Stimulated activated CD8-positive, alpha-beta memory T cell treated with anti-CD3 and anti-CD28 coated beads, Interleukin-15, amount 100 ng/mL, for 1 hour (primary cell): ENCODE measurements around the gene SLC25A40.
"Not testable (repeated sequence)": the region's sequence is repeated elsewhere in the genome, so short reads cannot be mapped to it uniquely, and the experiment has no call there.

Experiments used
- DNase-seq: peaks from one replicate; pipeline ENCODE4 v3.0.0-alpha.2; 2020; ENCODE audit warnings: low read depth

The SLC25A40 gene

DNA sequence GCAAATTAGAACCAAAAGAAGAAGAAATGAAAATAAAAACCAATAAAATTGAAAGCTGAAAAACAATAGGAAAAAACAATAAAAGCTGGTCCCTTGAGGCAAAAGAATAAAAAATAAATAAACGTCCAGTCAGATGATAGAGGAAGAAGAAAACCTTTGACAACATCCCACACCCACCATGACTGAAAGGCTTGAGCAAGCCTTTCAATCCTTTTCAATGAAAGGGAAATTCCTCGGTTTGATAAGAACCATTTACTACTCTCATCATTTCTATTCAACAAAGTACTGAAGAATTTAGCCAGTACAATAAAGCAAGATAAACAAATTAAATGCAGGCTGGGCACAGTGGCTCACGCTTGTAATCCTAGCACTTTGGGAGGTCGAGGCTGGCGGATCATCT is 3.8 kb downstream of the SLC25A40 start:
- no peak for DNase-seq

DNA sequence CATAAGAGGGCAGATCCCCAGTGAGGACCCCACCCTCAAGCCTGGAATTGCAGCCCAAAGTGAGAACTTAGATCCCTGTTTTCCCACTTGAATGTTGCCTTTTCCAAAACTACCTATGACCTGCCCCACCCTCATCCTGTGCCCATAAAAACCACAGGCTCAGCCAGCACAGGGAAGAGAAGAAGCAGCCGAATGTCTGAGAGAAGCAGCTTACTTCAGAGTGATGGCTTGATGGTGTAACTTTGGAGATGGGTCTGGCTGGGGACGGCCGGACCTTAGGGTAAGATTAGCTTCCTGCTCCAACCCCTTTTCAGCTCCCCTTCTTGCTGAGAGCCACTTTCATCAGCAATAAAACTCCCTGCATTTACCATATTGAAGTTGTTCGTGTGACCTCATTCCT is 5.7 kb downstream of the SLC25A40 start:
- no peak for DNase-seq

DNA sequence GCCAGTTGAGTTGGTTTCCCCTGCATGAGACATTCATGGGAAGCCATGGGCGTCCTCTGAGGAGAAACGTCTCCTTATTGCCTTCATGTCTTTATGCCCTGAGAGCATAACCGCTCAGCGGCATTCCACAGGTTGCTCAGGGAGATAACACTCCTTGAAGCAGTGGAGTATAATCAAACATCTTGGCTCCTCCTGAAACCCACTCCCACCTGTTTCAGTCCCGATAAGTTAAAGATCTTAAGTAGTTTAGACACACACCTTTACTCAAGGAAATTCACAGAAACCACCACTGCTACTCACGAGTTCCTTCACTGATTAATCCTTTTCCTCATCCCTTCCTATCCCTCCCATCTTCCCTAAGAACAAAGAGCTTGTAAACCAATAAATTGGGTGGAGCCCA is 9.6 kb downstream of the SLC25A40 start:
- not testable (repeated sequence) for DNase-seq

DNA sequence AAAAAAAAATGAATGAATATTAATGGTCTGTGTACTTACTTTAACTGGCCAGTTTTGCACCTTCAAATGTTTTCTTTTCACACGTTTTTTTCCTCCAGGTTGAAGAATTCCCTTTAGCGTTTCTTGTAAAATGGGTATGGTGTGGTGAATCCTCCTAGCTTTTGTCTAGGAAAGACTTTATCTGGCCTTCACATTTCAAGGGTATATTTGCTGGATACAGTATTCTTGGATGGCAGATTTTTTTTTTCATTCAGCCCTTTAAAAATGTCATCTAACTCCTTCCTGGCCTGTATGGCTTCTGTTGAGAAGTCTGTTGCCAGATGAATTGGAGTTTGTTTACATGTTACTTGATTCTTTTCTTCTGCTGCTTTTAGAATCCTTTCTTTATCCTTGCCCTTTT is 10.1 kb downstream of the SLC25A40 start:
- DNase-seq: no peak

DNA sequence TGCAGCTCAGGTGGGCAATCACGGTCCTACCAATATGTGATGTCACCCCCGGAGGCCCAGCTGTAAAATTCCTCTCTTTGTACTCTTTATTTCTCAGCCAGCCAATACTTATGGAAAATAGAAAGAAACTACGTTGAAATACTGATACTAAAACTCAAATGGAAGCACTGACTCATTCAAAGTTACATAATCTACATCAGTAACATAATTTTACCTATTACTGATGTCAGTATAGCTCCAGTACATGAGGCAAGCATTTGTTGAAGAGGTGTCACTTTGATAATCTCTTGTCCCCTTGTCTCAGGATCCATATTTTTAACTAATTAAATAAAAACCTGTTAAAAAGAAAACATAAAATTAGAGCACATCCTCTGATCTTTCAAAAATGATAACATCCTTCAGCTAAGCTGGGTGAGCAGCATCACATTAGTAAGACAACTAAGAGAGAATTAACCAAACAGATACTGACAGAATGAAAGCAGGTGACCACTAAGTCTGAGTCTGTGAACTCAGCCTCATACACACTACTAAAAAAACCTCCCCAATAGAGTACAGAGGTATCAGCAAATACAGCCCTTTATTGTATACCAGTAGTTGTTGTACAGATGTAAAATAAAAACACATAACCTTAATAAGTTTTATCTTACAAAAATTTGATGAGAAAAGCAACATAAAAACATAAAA is 17.6 kb downstream of the SLC25A40 start:
- DNase-seq: no peak

DNA sequence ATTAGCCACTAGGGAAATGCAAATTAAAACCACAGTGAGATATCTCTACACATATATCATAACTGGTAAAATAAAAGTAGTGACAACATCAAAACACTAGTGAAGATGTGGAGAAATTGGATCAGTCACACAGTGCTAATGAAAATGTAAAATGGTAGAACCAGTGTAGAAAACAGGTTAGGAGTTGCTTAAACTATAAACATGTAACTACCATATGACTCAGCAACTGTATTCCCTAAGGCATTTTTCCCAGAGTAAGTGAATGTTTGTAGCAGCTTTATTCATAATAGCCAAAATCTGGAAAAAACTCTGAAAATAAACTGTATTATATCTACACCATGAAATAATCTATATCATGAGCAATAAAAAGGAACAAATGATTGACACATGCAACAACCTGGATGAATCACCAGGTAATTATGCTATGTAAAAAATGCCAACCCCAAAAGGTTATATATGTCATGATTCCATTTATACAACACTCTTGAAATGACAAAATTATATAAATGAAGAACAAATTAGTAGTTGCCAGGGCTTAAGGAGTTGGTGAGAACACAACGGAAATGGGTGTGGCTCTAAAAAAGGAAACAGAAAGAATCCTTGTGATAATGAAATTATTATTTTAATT is 22.8 kb downstream of the SLC25A40 start:
- DNase-seq: no peak

DNA sequence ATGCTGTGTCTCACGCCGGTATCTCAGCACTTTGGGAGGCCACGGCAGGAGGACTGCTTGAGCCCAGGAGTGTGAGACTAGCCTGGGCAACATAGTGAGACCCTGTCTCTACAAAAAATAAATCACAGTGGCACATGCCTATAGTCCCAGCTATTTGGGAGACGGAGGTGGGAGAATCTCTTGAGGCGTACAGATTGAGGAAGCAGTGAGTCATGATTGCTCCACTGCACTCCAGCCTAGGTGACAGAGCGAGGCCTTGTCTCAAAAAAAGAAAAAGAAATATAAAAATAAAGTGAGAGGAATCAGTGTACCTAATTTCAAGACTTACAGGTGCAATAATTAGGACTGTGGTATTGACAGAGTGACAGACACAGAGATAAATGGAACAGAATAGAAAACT is 23.9 kb downstream of the SLC25A40 start:
- no peak for DNase-seq

DNA sequence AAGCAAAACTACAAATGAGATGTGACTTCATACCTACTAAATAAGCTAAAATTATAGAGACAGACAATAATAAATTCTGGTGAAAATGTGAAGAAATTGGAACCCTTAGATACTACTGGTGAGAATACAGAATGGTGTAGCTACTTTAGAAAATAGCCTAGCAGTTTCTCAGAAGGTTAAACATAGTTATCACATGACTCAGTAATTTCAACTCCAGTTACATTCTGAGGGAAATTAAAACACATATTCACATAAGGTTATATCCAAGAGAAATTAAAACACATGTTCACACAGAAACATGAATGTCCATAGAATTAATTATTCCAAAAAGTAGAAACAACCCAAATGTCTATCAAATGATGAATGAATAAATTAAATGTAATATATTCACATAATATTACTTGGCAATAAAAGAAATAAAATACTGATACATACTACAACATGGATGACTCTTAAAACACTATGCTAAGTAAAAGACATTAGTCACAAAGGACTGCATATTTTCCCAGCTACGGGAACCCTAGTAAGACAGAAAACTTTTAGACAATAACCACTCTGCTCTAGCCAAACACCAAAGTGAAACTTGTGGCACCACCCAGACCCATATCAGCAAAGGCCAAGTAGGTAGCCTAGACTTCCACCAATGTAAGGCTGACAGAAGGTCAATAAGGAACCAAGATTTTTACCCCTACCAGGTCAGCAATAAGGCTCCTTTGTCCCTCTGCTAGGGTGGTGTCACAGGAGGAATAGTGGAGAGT is 25.1 kb downstream of the SLC25A40 start:
- DNase-seq: no peak

DNA sequence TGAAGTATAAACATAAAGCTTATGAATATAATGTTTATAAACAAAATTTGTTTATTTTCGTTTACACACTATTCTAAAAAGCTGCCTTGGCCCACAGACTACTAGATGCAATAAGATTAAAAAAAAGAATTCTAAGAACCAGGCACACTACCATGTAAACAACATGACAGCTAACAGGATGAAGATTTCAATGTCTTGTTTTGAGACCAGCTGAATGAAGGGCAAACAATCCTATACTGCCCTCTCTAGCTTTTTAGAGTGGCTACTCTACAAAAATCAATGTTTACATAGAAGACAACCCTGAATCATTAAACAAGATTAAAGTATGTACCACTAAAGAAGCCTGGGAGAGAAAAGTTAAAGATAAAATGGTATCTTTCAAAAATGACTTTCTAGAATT is 38.6 kb downstream of the SLC25A40 start:
- no peak for DNase-seq

DNA sequence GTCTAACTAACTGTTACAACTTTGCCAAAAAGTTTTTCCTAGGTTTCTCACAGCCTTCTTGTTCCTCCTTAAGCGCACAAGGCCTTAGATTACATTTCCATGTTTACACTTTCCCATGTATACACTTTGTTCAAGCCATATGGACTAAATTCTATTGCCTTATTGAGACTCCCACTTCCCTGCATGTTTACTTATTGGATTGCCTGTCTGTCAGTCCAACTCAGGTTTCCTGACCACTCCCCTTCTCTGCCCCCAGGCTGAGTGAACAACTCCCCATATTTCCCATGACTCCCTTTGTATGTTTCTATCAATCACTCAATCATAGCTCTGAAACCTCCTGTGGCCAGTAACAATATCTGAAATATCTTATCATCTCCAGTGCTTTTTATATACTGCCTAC is 43.0 kb downstream of the SLC25A40 start:
- no peak for DNase-seq

DNA sequence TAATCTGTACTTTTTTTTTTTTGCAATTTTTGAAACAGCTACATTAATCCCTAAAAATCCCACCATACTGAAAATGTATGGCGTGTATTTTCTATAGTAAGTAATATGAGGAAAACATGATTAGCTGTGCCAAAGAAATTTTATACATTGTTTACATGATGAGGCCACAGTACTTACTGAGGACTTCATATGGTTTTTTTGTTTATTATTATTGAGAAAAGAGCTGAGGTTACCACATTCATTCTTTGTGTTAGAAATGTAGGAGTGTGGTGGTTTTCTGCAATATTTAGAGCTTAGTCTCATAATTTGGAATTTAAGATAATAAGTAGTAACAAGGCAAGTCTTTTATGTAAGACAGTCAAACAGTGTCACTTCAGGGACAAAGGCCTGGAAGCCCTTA is 45.1 kb downstream of the SLC25A40 start:
- DNase-seq: no peak

DNA sequence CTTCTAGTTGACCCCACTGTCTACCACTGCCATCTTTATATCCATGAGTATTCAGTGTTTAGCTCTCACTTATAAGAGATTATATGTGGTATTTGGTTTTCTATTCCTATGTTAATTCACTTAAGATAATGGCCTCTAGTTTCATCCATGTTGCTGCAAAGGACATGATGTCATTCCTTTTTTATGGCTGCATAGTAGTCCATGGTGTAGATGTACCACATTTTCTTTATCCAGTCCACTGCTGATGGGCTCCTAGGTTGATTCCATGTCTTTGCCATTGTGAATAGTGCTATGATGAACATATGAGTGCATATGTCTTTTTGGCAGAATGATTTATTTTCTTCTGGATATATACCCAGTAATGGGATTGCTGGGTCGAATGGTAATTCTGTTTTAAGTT is 47.8 kb downstream of the SLC25A40 start:
- DNase-seq: not testable (repeated sequence)

DNA sequence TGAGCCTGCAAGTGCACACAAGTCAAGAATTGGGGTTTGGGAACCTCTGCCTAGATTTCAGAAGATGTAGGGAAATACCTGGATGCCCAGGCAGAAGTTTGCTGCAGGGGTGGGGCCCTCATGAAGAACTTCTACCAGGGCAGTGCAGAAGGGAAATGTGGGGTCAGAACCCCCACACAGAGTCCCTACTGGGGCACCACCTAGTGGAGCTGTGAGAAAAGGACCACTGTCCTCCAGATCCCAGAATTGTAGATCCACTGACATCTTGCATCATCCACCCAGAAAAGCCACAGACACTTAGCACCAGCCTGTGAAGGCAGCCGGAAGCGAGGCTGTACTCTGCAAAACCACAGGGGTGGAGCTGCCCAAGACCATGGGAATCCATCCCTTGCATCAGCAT is 50.8 kb downstream of the SLC25A40 start:
- not testable (repeated sequence) for DNase-seq

DNA sequence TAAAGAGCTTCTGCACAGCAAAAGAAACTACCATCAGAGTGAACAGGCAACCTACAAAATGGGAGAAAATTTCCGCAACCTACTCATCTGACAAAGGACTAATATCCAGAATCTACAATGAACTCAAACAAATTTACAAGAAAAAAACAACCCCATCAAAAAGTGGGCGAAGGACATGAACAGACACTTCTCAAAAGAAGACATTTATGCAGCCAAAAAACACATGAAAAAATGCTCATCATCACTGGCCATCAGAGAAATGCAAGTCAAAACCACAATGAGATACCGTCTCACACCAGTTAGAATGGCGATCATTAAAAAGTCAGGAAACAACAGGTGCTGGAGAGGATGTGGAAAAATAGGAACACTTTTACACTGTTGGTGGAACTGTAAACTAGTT is 54.1 kb downstream of the SLC25A40 start:
- not testable (repeated sequence) for DNase-seq

DNA sequence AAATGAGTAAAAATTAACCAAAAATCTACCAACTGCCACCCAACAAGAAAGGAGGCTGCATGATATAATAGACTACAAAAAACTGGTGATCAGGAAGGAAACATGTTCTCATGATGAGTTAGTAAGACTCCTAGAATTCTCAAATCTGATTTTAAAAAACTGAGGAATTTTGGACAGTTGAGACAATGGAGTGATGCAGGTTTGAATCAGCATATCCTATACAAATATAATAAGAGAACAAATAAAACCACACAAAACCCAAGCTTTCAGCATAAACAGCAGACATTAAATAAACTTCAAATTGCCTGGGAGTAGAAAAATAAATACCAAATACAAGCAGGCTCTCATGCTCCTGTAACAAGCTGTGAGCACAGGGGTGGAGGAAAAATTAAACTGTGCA is 57.8 kb downstream of the SLC25A40 start:
- DNase-seq: no peak

DNA sequence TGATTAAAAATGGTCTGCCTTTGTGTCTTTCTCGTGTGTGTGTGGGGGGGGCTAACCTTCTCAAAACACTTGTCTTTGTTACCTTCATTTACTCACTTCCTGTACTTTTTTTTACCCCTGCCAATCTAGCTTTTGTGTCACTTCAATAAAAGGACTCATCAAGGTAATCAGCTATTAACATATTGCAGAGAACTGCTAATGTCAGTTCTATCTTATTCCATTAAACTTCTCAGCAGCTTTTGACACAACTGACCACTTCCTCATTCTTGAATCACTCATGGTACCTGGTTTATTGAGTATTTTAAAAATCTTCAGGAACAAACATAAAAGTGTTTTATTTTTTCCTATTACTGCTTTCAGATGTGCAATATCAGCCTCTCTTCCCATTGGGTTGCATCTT is 59.8 kb downstream of the SLC25A40 start:
- DNase-seq: no peak

DNA sequence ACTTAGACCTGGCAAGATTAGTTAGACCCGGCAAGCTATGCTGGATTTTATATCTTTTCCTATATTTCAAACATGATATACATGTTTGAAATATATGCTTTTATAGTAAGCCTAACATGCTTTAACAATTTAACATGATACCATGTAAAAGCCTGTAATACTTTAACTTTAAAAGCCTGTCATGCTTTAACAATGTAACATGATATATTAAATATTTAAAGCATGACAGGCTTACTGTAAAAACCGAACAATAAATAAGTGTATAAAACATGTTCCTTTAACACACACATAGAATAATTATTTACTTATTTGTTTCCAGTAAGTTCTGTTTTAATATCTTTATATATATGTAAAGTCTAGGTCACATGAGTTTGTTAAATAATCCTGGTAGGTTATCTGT is 65.4 kb downstream of the SLC25A40 start:
- DNase-seq: no peak

DNA sequence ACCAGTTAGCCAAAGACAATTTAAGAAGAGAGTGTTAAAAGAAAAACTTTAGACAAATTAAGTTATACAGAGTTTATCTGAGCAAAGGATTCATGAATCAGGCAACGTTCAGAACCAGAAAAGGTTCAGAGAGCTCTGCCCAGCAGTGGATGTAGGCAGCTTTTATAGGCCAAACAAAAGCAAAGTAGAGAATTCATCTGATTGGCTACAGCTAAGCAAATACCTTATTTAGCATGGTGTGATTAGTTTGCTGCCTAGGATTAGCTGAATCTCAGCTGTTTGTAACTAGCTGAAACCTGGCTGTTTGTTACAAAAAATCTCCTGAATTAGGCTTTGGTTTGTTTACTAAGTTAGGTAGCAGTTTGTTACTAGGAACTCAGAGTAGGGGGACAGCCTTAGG is 66.0 kb downstream of the SLC25A40 start:
- DNase-seq: no peak

DNA sequence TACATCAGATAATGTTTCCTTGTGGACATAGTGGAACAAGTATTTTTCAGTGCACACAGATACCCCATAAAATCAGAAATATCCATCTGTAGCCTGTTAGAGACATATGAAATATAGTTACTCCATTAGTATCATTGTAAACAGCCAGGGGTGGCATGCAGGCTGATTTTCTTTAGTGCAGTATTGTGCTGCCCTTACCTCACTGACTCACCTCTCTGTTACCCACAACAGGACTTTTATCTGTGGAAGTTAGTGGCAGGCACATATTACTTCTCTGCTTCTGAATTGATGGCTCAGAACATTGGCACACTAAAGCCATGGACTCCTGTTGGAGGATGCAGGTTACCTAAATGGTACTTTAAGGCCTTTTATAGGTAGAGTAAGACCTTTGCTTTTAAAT is 70.0 kb downstream of the SLC25A40 start:
- no peak for DNase-seq

DNA sequence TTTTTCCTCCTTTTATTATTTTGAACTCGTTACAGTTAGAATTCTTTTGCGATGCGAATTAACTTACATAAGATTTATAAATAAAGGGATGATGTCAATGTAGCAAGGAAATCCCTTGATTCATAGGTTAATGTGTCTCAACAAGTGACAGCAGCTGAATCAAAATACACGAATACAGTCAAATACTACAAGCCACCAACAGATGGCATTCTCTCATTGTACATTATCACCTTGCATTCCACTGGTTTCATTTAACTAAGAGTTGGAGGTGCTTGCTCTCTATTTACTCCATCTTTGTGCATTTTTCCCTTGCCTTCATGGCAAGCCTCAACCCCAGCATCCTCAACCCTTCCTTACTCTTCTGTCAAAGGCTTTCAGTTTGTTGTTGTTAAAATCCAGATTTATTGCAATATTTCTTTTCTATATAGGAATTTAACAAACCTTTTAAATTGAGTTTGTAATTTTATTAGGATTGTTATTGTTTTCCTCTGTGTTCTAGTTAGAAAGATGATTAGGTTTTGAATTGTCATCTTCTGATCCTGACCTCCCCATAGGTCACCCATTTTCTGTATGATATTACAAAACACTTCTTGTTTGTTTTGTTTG is 78.3 kb downstream of the SLC25A40 start:
- DNase-seq: no peak

DNA sequence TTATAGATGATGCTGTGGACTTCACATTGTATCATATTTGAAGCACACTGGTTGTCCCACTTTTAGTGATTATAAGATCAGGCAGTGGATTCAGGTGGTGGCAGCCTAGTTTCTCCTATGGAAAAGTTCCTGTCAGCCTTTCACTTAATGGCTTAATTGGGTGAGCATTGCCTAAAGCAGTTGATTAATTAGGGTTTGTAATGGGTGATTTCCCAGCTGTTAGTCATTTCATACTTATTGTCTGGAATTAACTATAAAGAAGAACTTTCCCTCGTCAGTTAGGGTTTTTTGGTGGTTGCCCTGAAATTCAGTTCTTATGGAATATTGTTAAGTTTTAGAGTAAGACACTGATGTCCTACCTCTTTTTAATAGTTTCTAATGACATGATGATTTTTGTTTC is 78.8 kb downstream of the SLC25A40 start:
- DNase-seq: no peak

DNA sequence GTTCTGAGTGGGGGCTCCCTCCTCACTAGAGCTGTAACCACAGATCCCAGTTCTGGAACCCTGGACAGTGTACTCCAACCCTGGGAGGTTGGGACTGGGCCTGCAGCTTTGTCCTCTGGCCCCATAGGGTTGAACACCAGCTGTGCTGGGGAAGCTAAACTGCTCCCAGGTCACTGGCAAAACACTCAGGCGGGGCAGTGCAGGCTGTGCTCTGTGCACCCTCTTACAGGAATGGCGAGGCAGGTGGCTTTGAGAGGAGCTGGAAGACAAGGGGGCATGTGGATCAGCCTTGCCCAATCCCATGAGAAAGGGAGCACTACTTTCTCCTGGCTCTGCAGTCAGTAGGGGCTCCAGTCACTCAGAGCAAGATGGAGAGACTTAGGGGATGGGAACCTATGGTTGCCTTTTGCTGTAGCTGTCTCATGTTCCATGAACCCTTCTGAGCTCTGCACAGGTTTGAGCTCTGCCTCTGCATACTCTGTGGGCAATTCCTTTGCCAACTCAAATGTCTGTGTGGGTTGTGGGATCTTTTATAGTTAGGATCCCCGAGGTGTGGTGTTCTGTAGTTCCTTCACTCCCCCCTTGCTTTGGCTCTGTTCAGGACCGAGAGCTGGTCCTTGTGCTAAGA is 90.7 kb downstream of the SLC25A40 start:
- no peak for DNase-seq

DNA sequence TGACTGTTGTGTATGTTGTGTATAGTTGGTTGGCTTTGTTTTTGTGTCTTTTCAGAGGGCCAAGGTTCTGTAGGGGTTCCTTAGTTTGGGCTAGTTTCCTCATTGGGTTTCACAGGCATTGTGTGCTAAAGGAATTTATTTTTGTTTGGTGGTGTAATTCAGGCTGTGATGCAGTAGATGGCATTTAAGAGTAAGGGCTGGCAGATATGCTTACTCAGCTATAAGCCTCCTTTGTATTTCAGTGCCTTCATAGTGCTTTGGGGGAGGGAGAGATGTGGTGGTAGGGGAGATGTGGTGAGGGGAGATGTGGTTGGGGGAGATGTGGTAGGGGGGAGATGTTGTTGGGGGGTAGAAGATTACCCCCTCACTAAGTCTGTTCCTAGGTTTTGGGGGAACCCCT is 91.7 kb downstream of the SLC25A40 start:
- DNase-seq: no peak
